OCI-M2 (cell line): Measurements from ENCODE around the gene EXOC2.
"Not testable (repeated sequence)": the region's sequence is repeated elsewhere in the genome, so short reads cannot be mapped to it uniquely, and the experiment has no call there.

Source experiments
- DNase-seq: peaks from one replicate; lab custom pipeline; 2025; ENCODE audit not compliant: unreplicated experiment; lab: John Stamatoyannopoulos, UW

The EXOC2 gene

DNA sequence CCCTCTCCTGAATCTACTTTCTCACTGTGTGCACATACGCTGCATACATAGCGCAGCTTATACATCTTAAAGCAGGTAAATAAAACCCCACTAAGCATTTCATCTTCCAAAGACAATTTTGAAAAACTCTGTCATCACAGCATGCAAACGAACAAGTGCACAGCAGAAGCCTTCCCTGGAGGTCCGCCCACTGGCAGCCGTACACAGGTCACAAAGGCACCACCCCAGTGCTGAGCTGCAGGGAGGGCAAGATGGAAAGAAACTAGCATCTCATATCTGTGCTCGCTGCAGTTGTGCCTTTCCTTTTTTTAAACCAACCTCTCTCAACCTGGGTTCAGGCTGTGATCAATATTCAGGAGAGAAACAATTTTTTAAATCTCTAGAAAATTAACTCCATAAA, 109.3 kb downstream of the EXOC2 start:
- no peak for DNase-seq

DNA sequence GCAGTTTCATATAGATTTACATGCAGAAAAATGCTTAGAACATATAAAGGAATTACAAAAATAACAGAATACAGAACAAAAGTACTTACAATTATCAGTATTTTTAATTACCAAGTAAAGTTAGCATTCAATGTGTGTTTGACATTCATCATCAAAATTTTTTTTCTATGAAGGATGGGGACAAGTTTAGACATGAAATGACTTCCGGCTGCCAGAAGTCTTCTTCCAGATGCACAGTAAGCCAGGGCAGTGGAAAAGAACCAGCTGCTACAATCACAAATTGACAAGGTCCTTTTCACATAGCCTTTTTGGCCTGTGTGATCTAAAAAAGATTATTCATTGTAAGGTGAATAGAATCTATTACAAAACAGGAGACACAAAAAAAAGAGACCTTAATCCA, 109.8 kb downstream of the EXOC2 start:
- no peak for DNase-seq

DNA sequence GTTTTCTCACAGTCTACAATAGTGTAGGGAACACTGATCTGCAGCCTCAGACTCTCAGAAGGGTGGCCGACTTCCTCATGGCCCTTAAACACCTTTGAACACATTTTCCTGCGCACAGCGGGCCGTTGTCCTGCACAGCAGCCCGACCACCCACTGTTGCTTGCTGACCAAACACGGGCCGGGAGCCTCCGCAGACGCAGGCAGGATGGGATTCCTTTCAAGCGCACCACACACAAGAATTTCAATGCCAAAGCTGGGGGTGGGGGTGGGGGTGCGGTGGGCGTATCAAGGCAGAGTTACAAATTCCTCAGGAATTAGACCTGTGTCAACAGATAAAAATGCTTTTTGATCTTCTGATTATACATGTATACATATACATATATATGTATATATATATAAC, 110.6 kb downstream of the EXOC2 start:
- no peak for DNase-seq

DNA sequence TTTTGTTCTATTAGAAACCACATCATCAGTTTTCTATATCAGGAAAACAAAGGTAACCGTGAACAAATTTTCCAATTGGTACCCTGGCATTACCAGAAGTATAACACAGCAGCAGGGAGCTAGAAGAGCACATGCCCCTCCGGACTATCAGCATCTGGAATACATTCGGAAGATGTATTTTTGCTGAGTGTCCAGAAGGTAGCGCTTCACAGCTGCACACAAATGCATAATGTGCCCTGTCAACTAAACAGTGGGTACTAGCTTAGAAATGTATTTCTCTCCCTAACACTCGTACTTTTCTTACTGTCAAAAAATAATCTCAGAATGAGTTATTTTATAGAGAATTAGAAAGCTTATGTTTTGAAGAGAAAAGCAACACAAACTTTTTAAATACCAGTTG, 113.6 kb downstream of the EXOC2 start:
- no peak for DNase-seq

DNA sequence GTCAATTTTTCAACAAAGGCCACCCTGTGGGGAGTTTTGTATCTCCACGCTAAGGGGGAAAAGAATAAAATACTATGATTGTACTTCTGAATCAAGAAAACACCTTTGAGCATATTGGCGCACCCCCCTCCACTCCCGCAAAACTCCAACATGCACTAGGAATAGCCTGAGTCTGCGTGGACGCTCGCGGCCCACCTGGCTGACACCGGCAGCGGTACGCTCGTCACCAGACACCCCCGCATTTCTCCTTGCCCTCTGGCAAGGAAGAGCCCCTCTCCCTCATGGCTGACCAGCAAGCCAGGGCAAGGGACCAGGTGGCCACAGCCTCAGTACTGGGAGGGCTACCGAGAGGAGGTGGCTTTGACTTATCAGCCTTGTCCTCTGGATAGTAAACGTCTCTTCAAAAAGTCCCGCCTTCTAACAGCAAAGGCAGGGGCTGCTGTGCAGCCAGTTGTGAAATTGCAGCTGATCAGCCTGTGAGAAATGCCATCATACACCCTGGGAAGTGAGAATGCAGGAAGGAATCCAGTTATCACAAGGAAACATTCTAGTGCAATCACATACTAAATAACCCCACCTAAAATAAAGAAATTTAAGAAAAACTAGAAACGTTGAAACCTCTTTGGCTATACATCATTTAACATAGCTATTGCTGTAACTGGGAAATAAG, 120.2 kb downstream of the EXOC2 start:
- DNase-seq, result no peak

DNA sequence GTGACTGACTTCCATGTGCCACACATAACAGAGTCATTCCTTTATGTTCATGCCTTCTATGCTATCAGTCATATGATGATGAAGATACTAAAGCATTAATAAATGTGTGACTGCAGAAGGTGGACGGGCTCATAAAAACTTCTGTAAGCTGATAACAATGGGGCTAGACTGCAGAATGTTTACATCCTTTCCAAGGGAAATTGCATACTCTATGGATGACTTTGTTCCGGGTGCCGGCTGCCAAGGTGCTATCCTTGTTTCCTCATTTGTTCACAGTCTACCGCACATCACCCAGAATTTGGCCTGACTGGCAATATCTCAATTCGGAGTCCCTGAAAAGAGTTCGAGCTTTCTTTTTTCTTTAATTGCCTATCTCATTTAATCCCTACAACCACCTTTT, 121.0 kb downstream of the EXOC2 start:
- DNase-seq, result no peak

DNA sequence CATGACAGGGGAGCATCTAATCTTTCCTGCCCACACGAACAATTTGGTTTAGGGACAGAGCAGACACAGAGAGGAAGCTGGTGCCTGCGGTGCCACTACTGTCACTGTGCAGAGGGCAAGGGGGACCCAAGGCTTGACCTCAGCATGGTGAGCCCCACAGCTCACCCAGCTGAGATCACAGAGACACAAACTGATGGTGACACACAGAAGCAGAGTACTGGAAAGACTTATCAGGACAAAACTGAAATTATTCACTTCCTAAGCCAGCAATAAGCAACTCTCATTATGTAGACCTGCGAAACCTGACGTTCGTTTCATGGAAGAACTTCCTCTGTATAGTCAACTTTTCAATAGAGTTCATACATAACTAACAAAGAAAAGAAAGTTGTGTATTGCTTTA, 122.1 kb downstream of the EXOC2 start:
- no peak for DNase-seq

DNA sequence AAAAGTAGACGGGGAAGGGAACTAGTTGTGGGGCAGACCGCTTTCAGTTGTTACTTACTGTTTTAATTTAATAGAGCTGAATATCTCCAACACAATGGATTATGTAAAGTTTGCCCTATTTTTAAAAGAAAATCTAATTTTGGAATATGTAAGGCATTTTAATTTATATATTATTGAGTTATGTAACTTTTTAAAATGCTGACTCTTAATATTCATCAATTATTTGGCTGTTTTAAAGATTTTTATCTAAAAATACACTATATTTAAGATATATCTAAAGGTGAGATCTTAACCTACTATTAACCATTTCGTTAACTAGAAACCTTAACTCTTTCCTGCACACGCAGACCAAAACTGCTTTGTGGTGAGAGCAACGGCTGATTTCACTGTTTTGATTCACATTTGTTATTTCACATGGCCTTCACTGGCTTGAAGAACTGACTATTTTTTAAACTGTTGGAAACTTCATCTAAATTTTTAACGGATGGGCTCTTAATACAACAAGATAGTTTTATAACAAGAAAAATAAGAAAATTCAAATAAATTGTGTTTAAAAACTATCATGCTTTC, 123.9 kb downstream of the EXOC2 start:
- DNase-seq, result no peak

DNA sequence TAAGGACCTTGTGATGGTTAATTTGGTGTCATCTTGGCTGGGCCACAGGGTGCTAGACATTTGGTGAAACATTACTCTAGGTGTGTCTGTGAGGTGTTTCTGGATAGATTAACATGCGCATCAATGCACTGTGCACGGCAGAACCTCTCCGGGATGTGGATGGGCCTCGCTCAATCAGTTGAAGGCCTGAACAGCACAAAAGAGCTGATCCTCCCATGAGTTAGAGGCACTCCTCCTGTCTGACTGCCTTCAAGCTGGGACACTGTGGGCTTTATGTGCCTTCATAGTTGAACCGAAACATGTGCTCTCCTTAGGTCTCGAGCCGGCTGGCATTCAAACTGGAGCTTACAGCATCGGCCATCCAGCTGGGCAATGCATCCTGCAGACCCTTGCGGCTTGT, 124.9 kb downstream of the EXOC2 start:
- DNase-seq, result no peak

DNA sequence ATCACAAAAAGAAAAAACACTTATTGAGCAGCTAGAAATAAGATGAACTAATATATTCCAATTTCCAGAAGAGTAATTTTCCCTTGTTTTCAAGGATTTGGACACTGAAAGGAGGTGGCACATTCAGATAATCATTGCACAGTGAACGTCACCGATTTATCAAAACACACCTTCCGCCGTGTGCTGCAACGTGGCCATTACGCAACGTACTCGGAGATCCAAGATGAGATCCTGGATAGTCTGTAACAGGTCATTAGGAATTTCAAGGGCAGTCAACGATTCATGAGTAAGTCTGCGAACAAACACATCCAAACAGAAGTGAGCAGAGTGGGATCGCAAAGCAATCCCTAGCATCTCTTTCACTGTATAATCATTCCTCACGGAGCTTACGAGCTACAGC, 129.1 kb downstream of the EXOC2 start:
- DNase-seq, result no peak

DNA sequence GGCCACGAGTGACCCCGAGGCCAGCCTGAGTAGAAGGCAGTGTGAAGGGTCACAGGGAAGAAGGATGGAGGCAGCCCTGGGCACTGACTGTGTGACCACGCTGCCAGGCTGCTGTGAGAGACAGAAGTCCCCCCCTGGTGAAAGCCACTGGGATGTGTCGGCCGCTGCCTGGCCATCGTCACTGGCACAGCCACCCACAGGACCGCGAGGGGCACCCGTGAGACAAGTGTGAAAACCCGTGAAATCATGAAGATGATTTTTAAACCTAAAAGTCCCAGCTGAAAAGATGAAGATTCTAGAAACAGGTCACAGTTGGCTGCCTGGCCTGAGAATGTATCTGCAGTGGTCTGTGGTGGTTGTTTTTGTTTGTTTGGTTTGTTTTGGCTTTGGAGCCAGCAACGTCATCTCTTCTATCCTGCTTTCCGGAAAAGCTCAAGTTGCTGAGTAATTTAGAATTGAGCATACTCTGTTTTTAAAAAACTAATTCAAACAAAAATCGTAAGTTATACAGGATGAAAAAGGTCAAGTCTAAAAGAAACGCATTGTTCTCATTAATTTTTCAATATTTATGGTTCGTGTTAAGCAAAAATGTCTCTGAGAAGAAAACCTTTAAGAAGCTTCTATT, 130.8 kb downstream of the EXOC2 start:
- no peak for DNase-seq

DNA sequence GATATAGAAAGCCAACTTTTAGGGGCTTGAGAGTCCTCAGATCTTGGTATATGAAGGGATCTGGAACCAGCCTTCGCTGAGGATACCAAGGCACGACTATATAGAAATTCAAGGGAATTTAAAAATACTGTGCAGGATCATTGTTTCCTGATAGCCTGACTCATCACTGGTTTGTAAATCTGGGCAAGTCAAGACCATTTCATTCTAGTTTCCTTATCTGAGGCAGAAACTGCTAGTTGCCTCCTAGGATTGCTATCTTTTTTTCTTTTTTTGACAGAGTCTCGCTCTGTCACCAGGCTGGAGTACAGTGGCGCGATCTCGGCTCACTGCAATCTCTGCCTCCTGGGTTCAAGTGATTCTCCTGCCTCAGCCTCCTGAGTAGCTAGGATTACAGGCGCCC, 131.6 kb downstream of the EXOC2 start:
- DNase-seq, result not testable (repeated sequence)

DNA sequence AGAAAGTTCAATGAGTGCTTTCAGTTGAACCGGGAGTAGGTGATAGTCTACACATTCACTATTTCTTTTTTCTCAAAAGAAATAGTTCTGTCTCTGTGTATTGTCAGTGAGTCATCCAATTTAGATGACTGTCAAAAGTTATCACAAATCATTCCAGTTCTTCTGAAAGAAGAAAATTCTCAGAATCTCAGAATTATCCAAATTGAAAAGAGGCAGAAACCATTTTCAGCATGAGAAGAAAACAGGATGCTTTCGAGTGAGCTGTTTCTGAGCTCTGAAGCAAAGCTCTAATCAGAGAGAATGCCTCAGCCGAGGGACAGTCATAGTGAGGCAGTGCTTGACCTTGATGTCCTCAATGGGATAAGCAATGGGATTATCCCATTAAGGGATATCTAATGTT, 134.0 kb downstream of the EXOC2 start:
- no peak for DNase-seq

DNA sequence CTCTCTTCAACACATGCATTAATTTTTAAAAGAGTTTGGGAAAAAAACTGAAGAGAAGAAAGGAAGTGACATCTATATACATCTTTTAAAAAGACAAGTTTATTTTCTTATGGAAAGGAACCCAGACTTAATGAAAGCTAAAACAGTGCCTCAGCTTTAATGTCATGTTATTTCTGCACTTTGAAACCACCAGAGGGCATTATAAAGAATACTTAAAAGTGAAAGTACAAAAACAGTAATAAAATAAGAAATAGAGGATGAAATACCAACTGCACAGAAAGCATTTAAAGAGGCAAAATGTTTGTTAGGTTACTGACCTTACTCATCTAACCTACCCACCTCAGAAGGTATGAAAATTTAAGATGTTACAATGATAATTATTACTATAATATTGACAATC, 134.8 kb downstream of the EXOC2 start:
- DNase-seq, result no peak

DNA sequence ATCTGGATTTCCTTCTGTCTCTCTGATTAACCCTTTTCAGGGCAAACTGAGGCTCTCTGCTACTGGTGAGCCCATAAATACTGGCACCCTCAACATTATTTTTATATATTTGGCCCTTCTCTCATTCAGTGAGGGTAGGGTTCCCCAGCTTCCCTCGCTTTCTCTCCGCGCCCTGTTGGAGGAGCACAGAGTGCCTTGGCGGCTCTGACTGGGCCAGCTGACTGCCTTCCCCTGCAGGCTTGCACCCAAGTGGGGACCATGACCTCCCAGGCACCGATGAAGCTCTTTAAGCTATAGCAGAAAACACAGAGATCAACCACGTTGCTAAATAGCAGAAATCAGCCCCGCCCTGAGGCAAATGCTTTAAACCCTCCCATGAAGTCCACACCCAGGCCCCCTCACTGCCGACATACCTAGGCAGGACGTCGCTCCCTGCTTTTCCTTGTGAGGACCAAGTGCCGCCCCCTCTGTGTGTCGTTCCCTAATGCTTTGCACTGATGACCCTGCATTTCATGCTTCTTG, 141.0 kb downstream of the EXOC2 start:
- DNase-seq, result no peak

DNA sequence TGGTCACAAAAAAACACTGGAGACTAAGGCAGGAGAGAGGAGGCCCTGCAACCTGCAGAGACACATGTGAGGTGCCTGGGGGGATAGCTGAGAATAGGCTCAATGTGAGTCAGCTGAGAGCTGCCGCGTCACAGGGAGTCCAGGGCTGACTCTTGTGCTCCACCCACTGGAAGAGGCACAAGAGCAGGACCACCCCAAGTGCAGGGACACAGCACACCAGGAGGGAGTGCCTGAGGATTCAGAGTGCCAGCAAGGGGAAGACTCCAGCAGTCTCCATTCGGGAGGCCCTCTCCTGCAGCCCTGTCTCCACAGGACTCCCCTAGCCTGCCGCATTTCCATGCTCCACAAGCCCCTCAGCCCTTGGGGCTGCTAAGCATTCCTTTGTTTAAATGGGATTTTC, 141.5 kb downstream of the EXOC2 start:
- no peak for DNase-seq

DNA sequence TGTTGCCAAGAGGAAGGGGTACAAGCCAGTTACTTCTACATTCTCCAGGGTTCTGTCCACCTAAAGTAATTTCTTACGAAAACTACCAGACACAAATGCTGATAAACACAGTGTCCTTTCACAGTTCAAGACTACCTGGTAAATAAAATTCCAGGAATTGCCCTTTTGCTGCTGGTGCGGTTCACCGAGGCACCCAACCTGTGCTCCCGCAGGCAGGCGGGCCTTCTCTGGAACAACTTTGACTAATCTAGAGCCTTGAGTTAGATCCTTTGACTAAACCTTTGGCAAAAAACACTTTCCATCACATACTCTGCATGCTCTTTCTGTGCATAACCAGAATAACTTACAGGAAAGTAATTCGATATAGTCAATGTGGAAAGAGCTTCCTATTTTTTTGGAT, 143.0 kb downstream of the EXOC2 start:
- DNase-seq, result no peak

DNA sequence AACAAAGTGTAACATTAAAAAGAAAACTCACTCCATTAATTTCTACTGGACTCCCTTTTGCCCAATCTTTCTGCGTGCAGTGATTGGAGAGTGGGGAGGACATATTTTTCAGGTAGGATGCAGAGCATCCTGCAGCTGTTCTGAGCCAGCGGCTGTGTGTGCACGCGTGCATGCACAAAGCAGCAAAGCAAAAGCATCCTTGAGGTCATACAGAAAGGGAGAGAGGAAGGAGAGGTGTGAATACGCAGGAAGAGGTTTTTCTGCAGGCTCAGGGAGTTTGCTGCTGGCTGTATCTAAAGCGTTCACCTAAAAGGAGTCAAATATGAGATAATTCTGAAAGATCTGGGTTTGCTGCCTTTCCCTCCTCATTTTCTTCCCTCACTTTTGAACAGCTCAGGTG, 144.4 kb downstream of the EXOC2 start:
- DNase-seq, result no peak

DNA sequence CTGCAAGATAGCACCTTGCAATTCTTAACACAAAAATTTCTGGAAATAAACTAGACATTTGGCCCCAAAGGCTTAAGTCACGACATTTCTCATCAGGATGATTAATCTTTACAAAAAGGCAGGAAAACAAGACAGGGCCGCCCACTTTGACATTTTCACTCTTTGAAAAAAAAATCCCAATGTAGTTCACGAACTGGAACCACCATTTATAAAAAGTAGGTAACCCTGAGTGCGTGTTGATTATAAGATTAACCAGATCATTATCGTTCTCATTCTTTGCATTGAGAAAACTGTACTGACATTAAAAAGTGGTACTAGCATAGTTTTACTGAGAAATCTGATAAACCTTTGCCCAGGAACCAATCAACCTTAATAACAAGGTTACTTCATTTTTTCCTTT, 144.8 kb downstream of the EXOC2 start:
- no peak for DNase-seq

DNA sequence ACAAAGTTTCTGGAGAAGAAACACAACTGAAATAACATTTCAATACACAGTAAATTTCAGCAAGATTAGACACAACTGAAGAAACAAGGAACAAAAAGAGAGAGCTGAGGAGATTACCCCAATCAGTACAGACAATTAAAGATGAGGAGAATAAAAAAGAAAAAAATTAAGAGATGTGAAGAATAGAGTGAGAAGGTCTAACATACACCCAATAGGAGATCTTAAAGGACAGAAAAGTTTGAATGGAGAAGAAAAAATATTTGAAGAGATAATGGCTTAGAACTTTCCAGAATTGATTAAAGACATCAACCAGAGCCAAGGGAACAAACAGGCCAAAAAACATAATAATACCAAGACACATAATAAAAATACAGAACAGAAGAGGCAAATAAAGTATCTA, 152.4 kb downstream of the EXOC2 start:
- no peak for DNase-seq

DNA sequence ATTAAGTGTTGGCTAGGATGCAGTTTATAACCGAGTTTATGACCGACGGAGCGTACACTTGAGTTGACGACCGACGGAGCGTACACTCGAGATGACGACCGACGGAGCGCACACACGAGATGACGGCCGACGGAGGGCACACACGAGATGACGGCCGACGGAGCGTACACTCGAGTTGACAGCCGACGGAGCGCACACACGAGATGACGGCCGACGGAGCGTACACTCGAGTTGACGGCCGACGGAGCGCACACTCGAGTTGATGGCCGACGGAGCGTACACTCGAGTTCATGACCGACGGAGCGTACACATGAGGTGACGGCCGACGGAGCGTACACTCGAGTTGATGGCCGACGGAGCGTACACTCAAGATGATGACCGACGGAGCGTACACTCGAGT, 155.8 kb downstream of the EXOC2 start:
- DNase-seq, result no peak

DNA sequence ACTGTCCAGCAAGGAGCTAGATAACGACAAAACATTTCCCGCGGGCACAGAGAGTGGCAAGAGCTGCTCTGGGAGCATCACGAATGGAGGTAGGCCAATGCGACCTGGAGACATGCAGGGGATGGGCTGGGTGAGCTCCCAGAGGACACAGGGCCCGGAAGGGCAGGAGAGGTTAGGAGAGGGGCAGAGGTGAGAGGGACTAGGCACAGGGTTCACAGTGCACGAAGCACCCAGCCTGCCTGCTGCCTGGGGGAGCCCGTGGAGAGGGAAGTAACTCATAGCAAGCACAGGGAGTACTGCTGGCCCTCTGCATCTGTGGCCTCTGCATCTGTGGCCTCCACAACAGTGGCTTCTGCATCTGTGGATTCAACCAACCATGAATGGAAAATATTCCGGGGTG, 162.5 kb downstream of the EXOC2 start:
- no peak for DNase-seq

DNA sequence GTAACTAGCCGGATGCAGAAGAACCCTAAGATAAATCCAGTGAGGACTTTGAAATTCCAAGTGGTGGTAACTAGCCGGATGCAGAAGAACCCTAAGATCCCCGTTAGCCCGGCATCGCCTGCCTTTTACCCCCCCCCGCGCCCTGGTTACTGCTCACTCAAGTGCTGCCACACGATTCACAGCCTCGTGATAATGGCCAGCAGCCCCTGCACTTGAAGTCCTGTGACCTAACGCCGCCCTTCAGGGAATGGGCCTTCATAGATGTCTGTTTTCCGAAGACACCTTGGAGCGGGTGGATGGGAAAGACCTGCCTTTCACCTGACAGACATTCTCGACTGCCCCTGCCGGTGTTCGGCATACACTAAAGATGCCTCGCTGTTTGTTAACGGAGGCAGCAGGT, 163.9 kb downstream of the EXOC2 start:
- no peak for DNase-seq
